SK-N-SH (cell line): ENCODE measurements around the gene SGF29. TPM values are rescaled to one million over a fixed set of nuclear protein-coding genes. Genes with fewer than 3 reads are reported as not detected.

Experiments used
- CTCF ChIA-PET: fragments of 300-600, 350-600 bp; formaldehyde crosslinking; extraction: SDS; loops from one replicate; lab custom pipeline; 2021; lab: Yijun Ruan, JAX
- POLR2A ChIA-PET: fragments of 350-600 bp; sonication (Branson Sonifier 250); formaldehyde crosslinking; extraction: SDS; loops from one replicate; lab custom pipeline; 2020; ENCODE audit warnings: antibody characterized with exemption, inconsistent platforms; lab: Yijun Ruan, JAX
- DNase-seq: peaks from one replicate; pipeline ENCODE4 v3.0.0; 2012
- H2AFZ ChIP-seq: fragments of 200-600 bp; sonication (generic); 2 replicates; pipeline ENCODE4 v1.8.1; 2016; ENCODE audit warnings: antibody characterized with exemption, mild to moderate bottlenecking, low read depth
- H3F3A ChIP-seq: fragments of 200-600 bp; sonication (generic); replicated peaks from 2 replicates; pipeline ENCODE3; 2016; ENCODE audit warnings: antibody characterized with exemption, mild to moderate bottlenecking; ENCODE audit not compliant: insufficient read depth
- H3K27ac ChIP-seq, 2 experiments: fragments of 200-500 bp in 1 of 2; fragments of 200-600 bp in 1 of 2; sonication (Bioruptor generic) in 1 of 2; sonication (generic), shearing (Covaris generic) in 1 of 2; 2 replicates each; pipeline versions ENCODE4 v1.5.1 to v1.6.1; 2014 to 2016; ENCODE audit warnings: low read depth in 2 of 2, inconsistent platforms in 1 of 2, low read length in 1 of 2, mild to moderate bottlenecking in 1 of 2, mixed read lengths in 1 of 2
- H3K27me3 ChIP-seq: fragments of 200-600 bp; sonication (generic), shearing (Covaris generic); 2 replicates; pipeline ENCODE4 v1.6.1; 2016; ENCODE audit warnings: mixed run types; ENCODE audit not compliant: insufficient read depth
- H3K36me3 ChIP-seq, 2 experiments: fragments of 200-500 bp in 1 of 2; fragments of 200-600 bp in 1 of 2; sonication (Bioruptor generic) in 1 of 2; sonication (generic) in 1 of 2; replicated peaks in 1 of 2; 2 replicates each; pipeline versions ENCODE3 to v1.5.1; 2014 to 2016; ENCODE audit warnings: low read length in 1 of 2, mild to moderate bottlenecking in 1 of 2; ENCODE audit not compliant: insufficient read depth in 2 of 2, control insufficient read depth in 1 of 2
- H3K4me1 ChIP-seq, 2 experiments: fragments of 200-500 bp in 1 of 2; fragments of 200-600 bp in 1 of 2; sonication (Bioruptor generic) in 1 of 2; sonication (generic), shearing (Covaris generic) in 1 of 2; 2 replicates each; pipeline versions ENCODE4 v1.5.1 to v1.6.1; 2014 to 2016; ENCODE audit warnings: low read depth in 1 of 2, low read length in 1 of 2, mixed run types in 1 of 2; ENCODE audit not compliant: insufficient read depth in 2 of 2, control insufficient read depth in 1 of 2
- H3K4me2 ChIP-seq: fragments of 200-600 bp; sonication (generic), shearing (Covaris generic); 2 replicates; pipeline ENCODE4 v1.6.1; 2017; ENCODE audit warnings: mixed run types
- H3K4me3 ChIP-seq, 2 experiments: fragments of 200-500 bp in 1 of 2; fragments of 200-600 bp in 1 of 2; sonication (Bioruptor generic) in 1 of 2; sonication (generic), shearing (Covaris generic) in 1 of 2; 2 replicates each; pipeline versions ENCODE4 v1.5.1 to v1.8.1; 2014 to 2016; ENCODE audit warnings: low read depth in 2 of 2, inconsistent platforms in 1 of 2, low read length in 1 of 2, mild to moderate bottlenecking in 1 of 2, mixed read lengths in 1 of 2, moderate library complexity in 1 of 2
- H3K79me2 ChIP-seq: fragments of 200-600 bp; sonication (generic); 2 replicates; pipeline ENCODE4 v1.8.1; 2017; ENCODE audit warnings: mild to moderate bottlenecking; ENCODE audit not compliant: insufficient read depth
- H3K9ac ChIP-seq: fragments of 200-600 bp; sonication (generic); 2 replicates; pipeline ENCODE4 v1.6.1; 2017; ENCODE audit warnings: mixed run types
- H3K9me2 ChIP-seq: fragments of 200-600 bp; sonication (generic); 2 replicates; pipeline ENCODE4 v1.6.1; 2017; ENCODE audit warnings: mixed run types
- H3K9me3 ChIP-seq: fragments of 200-600 bp; sonication (generic); 2 replicates; pipeline ENCODE4 v1.6.1; 2017; ENCODE audit warnings: mixed run types, mild to moderate bottlenecking, moderate library complexity
- H4K20me1 ChIP-seq: fragments of 200-600 bp; sonication (generic); 2 replicates; pipeline ENCODE4 v1.6.1; 2017; ENCODE audit warnings: mild to moderate bottlenecking, mixed run types; ENCODE audit not compliant: insufficient read depth
- CHD2 ChIP-seq: fragments of 150-350 bp; IDR thresholded peaks from 2 replicates; pipeline ENCODE4 v1.6.1; 2018; ENCODE audit warnings: low read length; ENCODE audit not compliant: partially characterized antibody
- EP300 ChIP-seq, 2 experiments: IDR thresholded peaks; 2 replicates each; pipeline versions ENCODE4 v1.4.0 to v1.6.1; 2012; ENCODE audit warnings: borderline replicate concordance in 1 of 2, low read depth in 1 of 2, low read length in 1 of 2
- FOSL2 ChIP-seq: IDR thresholded peaks from 2 replicates; pipeline ENCODE4 v1.4.0; 2012; ENCODE audit warnings: low read depth, mild to moderate bottlenecking, moderate library complexity, borderline replicate concordance
- FOXM1 ChIP-seq: IDR thresholded peaks from 2 replicates; pipeline ENCODE4 v1.4.0; 2012; ENCODE audit warnings: low read depth, mild to moderate bottlenecking
- IRF3 ChIP-seq: fragments of 150-350 bp; IDR thresholded peaks from 2 replicates; pipeline ENCODE4 v1.6.1; 2016; ENCODE audit warnings: mild to moderate bottlenecking, low read depth, low read length
- MAX ChIP-seq: IDR thresholded peaks from 2 replicates; pipeline ENCODE4 v1.4.0; 2012; ENCODE audit warnings: low read depth
- NFIC ChIP-seq: IDR thresholded peaks from 2 replicates; pipeline ENCODE4 v1.4.0; 2012; ENCODE audit warnings: borderline replicate concordance
- NRF1 ChIP-seq: IDR thresholded peaks from 2 replicates; pipeline ENCODE4 v1.6.1; 2012; ENCODE audit warnings: low read depth, mild to moderate bottlenecking, low read length
- RCOR1 ChIP-seq: fragments of 150-350 bp; IDR thresholded peaks from 2 replicates; pipeline ENCODE4 v1.6.1; 2017; ENCODE audit warnings: antibody characterized with exemption, low read length
- TCF12 ChIP-seq: IDR thresholded peaks from 2 replicates; pipeline ENCODE4 v1.4.0; 2012
- USF1 ChIP-seq: IDR thresholded peaks from 2 replicates; pipeline ENCODE4 v1.4.0; 2012; ENCODE audit warnings: low read depth, borderline replicate concordance
- USF2 ChIP-seq: fragments of 150-350 bp; IDR thresholded peaks from 2 replicates; pipeline ENCODE4 v1.6.1; 2017; ENCODE audit warnings: antibody characterized with exemption, low read length, low read depth, borderline replicate concordance
- YY1 ChIP-seq: IDR thresholded peaks from 2 replicates; pipeline ENCODE4 v1.4.0; 2012; ENCODE audit warnings: low read depth, mild to moderate bottlenecking
- WGBS: methylation state at CpG from one replicate; pipeline ENCODE4 v1.1.6; 2017; ENCODE audit warnings: low lambda C conversion rate; 5-methylcytosine and 5-hydroxymethylcytosine counted together
- polyA plus RNA-seq, 3 experiments: library from polyadenylated mRNA; depleted of rRNA; stranded (reverse); fragments of >200 nt; gene quantifications; 2 replicates each; pipeline ENCODE4 v1.2.3, GENCODE V29; 2012

SGF29 gene
- polyA plus RNA-seq, 1 of the 3 experiments (the other 2 are of a cell fraction) = 4.6 TPM

- TF ChIP-seq FOSL2 = no peak
- no peak for TF ChIP-seq TCF12
- no peak for TF ChIP-seq YY1
- TF ChIP-seq USF2 = no peak
- no peak for TF ChIP-seq IRF3
- no peak for TF ChIP-seq MAX
- TF ChIP-seq EP300 (IDR thresholded peaks at IDR 0.05; ENCODE audit: borderline replicate concordance in 1 of 2, low read depth in 1 of 2, low read length in 1 of 2) = no peak
- no peak for TF ChIP-seq CHD2
- no peak for TF ChIP-seq NRF1
- no peak for TF ChIP-seq FOXM1
- no peak for TF ChIP-seq RCOR1
- TF ChIP-seq NFIC = no peak
- TF ChIP-seq USF1 = no peak
- TF ChIP-seq, all 33 proteins: peak for 0
- WGBS = 62% methylated on average over 9 of the region's 9 CpGs
- H3K27me3 ChIP-seq = no peaks in the 10 kb centered on the region
- H3K4me3 ChIP-seq = no peak overlapping the region
- no peak overlapping the region for H3K27ac ChIP-seq
- no peak overlapping the region for H2AFZ ChIP-seq
- DNase-seq = no peak
- no peaks in the 10 kb centered on the region for H3K79me2 ChIP-seq
- no peaks in the 10 kb centered on the region for H3K9me3 ChIP-seq
- H3K36me3 ChIP-seq = no peaks in the 10 kb centered on the region
- no peaks in the 10 kb centered on the region for H3K4me1 ChIP-seq
- H3K4me2 ChIP-seq = no peak overlapping the region
- no peak overlapping the region for H3K9ac ChIP-seq
- POLR2A ChIA-PET = no interaction called here
- H3K9me2 ChIP-seq = no peaks in the 10 kb centered on the region
- H4K20me1 ChIP-seq = no peaks in the 10 kb centered on the region
- CTCF ChIA-PET = no interaction called here
- no peaks in the 10 kb centered on the region for H3F3A ChIP-seq
Observed at GRCh38 chr16:28531777-28532744, 21.7 kb upstream of the SGF29 start.
